GM12891 (cell line): ENCODE data around the gene KRT15.

ENCODE experiments used
- DNase-seq: peaks from one replicate; pipeline ENCODE4 v3.0.0; 2011; ENCODE audit warnings: low spot score; ENCODE audit not compliant: insufficient read length
- FAIRE-seq: peaks from 2 replicates; lab custom pipeline; 2011; peaks lifted over from hg19 to GRCh38; lab: Jason Lieb, UNC
- PAX5 ChIP-seq: IDR thresholded peaks from 2 replicates; pipeline ENCODE4 v1.6.1; 2011; ENCODE audit warnings: low read length, moderate library complexity, mild to moderate bottlenecking; ENCODE audit not compliant: insufficient read depth, severe bottlenecking
- POLR2A ChIP-seq: IDR thresholded peaks from 2 replicates; pipeline ENCODE4 v1.6.1; 2011; ENCODE audit warnings: low read depth, low read length, control low read depth
- POLR2AphosphoS5 ChIP-seq: IDR thresholded peaks from 2 replicates; pipeline ENCODE4 v1.6.1; 2011; ENCODE audit warnings: low read depth, low read length, control low read depth
- POU2F2 ChIP-seq: IDR thresholded peaks from 2 replicates; pipeline ENCODE4 v1.6.1; 2011; ENCODE audit warnings: low read depth, mild to moderate bottlenecking, control low read depth, low read length, moderate library complexity
- SPI1 ChIP-seq: IDR thresholded peaks from 2 replicates; pipeline ENCODE4 v1.6.1; 2011; ENCODE audit warnings: low read depth, low read length, control low read depth
- TAF1 ChIP-seq: IDR thresholded peaks from 2 replicates; pipeline ENCODE4 v1.6.1; 2011; ENCODE audit warnings: low read depth, low read length, control low read depth

KRT15 gene

GRCh38 chr17:41486809-41487530 is 31.7 kb downstream of the KRT15 start:
- TF ChIP-seq POU2F2, result no peak
- no peak for TF ChIP-seq POLR2A
- no peak for TF ChIP-seq POLR2AphosphoS5
- TF ChIP-seq TAF1, result no peak
- TF ChIP-seq SPI1, result no peak
- no peak for TF ChIP-seq PAX5
- FAIRE-seq (peak; percentile 72), DNase-seq (peak; percentile 47)

DNA sequence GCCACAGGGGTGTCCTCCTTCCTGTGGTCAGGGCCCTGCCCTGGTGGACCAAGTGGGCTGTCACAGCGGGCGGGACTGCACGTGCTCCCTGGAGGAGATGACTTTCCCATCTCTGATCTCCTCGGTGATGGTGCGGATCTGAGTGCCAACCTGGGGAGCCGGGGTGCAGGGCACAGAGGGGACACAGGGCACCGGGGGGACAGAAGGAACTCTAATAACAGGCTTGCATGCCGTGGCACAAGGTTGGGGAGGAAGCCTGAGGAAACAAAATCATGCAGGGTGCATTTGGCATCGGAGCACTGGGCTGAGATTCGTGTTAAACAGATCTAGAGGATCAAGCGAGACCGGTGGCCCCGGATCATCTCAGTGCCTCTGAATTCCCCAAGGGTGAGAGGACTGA is 32.4 kb downstream of the KRT15 start:
- DNase-seq, result no peak
- TF ChIP-seq PAX5 (no peak), POU2F2 (no peak), POLR2AphosphoS5 (no peak)

DNA sequence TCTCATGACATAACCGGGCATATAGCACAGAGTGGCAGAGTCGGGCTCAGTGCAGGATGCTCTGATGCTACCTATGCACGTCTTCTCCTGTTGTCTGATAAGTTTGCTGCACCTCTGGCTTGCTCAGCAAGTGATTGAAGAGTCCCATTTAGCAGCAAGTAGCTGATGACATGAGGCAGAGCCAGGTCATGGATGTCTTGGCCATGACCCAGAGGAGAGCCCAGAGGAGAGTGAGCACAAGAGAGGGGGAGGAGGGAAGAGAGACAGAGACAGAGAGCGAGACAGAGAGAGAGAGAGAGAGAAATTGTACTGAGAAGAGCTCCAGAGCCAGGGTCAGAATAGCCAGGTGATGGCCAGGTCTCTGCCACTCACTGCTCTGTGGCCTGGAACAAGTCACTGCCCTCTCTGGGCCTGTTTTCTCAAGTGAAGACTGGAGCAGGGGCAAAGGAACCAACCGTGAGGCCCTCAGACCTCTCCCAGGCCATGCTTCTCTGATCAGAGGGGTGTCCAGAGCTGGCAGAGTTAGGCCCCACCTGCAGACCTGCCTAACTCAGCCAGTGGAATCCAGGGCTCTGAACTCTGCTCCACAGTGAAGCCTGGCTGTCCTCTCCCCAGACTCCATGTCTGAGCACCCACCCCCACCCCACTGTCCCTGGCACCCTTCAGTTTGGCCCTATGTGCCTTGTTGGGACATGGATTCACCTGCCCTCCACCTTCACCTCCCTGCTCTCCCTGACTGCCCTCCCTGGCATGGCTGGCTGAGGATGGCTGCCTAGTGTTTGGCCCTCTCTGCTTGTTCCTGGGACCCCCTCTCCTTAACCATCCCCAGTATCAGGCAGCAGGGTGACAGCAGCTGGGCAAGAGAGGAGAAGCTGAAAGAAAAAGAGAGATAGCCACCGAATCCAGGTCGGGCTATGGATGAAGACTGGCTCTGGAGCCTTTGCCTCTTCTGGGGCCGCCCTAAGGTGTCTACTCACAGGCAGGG is 33.5 kb downstream of the KRT15 start:
- FAIRE-seq, result no peak
- TF ChIP-seq POLR2A (no peak), POLR2AphosphoS5 (no peak), PAX5 (no peak), SPI1 (no peak), POU2F2 (no peak), TAF1 (no peak)
- no peak for DNase-seq

More for the DNA sequence above, 32.4 kb downstream of the KRT15 start:
- FAIRE-seq, result no peak

DNA sequence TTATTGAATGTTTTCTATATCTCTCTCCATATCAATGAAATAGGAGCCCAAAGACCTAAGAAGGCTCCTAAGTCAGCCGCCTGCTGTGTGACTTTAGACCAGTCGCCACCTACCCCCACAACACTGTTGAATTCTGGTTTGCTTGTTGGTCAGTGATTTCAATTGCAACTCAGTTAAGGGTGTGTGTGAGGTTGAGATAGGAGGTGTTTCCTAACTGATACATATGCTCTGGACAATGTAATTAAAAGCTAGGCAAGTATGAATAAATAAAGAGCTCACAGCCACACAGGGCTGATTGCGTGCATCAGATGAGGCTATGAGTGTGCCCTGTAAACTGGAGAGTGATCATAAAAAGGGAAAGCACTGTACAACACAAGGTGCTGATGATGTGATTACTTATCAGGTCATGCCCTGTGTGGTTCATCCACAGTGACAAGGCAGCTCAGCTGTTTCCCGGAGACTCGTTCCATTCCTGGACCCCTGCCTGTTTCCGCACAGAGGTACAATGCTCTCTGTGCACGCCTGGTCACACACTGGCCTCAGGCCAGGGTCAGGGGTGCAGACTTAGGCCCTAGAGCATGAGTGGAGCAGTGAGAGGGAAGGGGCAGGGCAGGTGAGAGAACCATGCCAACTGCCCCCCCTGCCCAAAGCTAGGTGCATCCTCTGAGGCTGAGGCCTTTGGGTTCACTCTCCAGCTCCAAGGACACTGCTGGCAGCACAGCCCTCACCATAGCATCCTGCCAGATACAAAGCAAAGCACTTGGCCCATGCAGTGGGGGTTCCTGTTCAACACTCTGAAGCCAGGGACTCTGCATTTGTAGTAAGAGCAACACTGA is 34.5 kb downstream of the KRT15 start:
- TF ChIP-seq POLR2A (no peak), PAX5 (no peak)
- DNase-seq (no peak), FAIRE-seq (no peak)

DNA sequence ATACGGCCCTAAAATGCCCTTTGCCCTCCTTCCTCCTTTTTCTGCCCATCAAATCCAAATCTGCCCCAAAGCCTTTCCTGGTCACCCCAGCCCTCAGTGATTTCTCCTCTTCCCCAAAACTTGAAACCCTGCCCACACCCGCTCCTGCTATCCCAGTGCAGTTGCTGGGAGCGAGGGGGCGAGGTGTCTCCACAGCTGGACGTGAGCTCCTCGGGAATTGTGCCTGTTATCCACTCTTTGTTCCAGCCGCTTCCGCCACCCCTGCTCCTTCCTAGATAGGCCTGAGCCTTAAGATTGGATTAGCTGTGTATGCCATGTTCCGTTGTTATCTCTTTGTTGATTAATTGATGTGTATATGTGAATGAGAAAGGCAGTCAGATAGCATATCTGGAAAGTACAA is 35.2 kb downstream of the KRT15 start:
- no peak for FAIRE-seq

DNA sequence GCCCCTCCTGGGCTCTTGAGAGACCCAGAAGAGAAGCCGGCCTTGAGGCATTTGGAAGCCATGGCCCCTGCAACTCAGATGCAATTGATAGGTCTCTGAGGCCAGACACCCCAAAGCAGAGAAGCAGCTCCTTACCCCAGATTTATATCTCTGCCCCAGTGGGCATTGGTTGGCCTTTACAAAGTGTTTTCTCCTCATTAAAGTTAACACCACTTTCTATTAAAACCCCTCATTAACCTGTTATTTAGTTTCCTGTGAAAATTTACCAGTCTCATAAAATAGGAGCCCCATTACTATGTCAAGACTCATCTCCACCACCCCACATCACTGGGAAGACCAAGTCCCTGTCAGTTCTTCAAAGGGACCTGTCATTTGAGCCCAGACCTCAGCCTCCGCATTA is 37.7 kb downstream of the KRT15 start, which contains the start of gene KRT35:
KRT35 (minus strand) TSS at position 116 of the 400 bp plus-strand sequence; CDS start at position 62, 54 bp downstream.
- no peak for FAIRE-seq

More for the DNA sequence above, 35.2 kb downstream of the KRT15 start:
- TF ChIP-seq SPI1, result no peak
- no peak for TF ChIP-seq POLR2A
- no peak for TF ChIP-seq POU2F2
- no peak for TF ChIP-seq TAF1
- TF ChIP-seq POLR2AphosphoS5, result no peak
- no peak for TF ChIP-seq PAX5
- no peak for DNase-seq

GRCh38 chr17:41480581-41480980 is 38.1 kb downstream of the KRT15 start:
- no peak for FAIRE-seq
- TF ChIP-seq POLR2A (no peak), POLR2AphosphoS5 (no peak), PAX5 (no peak), TAF1 (no peak), POU2F2 (no peak), SPI1 (no peak)
- DNase-seq, result no peak

More for the DNA sequence above, 37.7 kb downstream of the KRT15 start, which contains the start of gene KRT35:
- no peak for TF ChIP-seq POU2F2
- DNase-seq, result no peak

- no peak for DNase-seq
- no peak for TF ChIP-seq POU2F2
- TF ChIP-seq SPI1, result peak; percentile 82
- TF ChIP-seq POLR2A, result no peak
Measured at GRCh38 chr17:41480136-41480535, 38.6 kb downstream of the KRT15 start.

DNA sequence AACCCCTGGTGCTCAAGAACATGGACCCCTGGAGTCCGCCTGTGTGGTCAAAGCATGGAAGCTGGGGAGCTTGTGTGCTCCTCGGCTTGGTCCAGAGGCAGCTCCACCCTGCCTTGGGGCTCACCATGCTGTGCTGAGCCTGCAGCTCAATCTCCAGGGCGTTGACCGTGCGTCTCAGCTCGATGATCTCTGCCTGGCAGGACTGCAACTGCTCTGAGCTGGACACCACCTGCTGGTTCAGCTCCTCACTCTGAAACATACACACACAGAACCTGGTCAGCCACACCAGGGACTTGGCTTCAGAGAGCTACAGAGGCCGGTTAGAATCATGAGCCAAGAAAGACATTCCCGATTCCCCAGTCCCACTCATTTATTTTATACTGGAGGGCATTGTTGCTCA is 40.5 kb downstream of the KRT15 start:
- no peak for TF ChIP-seq SPI1
- TF ChIP-seq PAX5, result no peak
- no peak for TF ChIP-seq POU2F2
- no peak for TF ChIP-seq POLR2AphosphoS5
- TF ChIP-seq TAF1, result no peak
- TF ChIP-seq POLR2A, result no peak
- FAIRE-seq (no peak), DNase-seq (no peak)

More at GRCh38 chr17:41480136-41480535, 38.6 kb downstream of the KRT15 start:
- no peak for FAIRE-seq
